SK-N-SH treated with all-trans-retinoic acid at 6 μM for 48 hours (cell line): ENCODE results near the gene RAMP3.

Source experiments
- ATAC-seq: fragments of 200-7000 bp; cut with Tn5 transposase; 3 replicates; pipeline ENCODE4 v1.9.1; 2020; ENCODE audit warnings: mild to moderate bottlenecking, moderate library complexity
- ARNTL ChIP-seq: fragments of 450-650 bp; formaldehyde crosslinking; IDR thresholded peaks from 2 replicates; pipeline ENCODE4 v1.5.0; 2020; ENCODE audit warnings: low read depth, mild to moderate bottlenecking, moderate library complexity, borderline replicate concordance
- BACH2 ChIP-seq: fragments of 250-450 bp; sonication (Bioruptor Pico); IDR thresholded peaks from 2 replicates; pipeline ENCODE4 v1.9.0; 2021; ENCODE audit warnings: mild to moderate bottlenecking, borderline replicate concordance
- CSDC2 ChIP-seq: fragments of 250-450 bp; sonication (Bioruptor Pico); IDR thresholded peaks from 2 replicates; pipeline ENCODE4 v1.5.0; 2020; ENCODE audit warnings: mild to moderate bottlenecking, moderate library complexity
- ESRRG ChIP-seq: fragments of 250-450 bp; sonication (Bioruptor Pico); IDR thresholded peaks from 2 replicates; pipeline ENCODE4 v1.6.1; 2021; ENCODE audit warnings: mild to moderate bottlenecking
- OSR1 ChIP-seq: fragments of 250-450 bp; sonication (Bioruptor Pico); IDR thresholded peaks from 2 replicates; pipeline ENCODE4 v1.8.0; 2022; ENCODE audit warnings: moderate library complexity, mild to moderate bottlenecking, inconsistent platforms
- RARB ChIP-seq: fragments of 250-450 bp; sonication (Bioruptor Pico); IDR thresholded peaks from 2 replicates; pipeline ENCODE4 v1.8.0; 2021; ENCODE audit warnings: mild to moderate bottlenecking, moderate library complexity
- SNAI2 ChIP-seq: fragments of 250-450 bp; sonication (Bioruptor Pico); IDR thresholded peaks from 2 replicates; pipeline ENCODE4 v1.5.0; 2020; ENCODE audit warnings: mild to moderate bottlenecking, moderate library complexity
- TCF4 ChIP-seq: fragments of 250-450 bp; sonication (Bioruptor Pico); IDR thresholded peaks from 2 replicates; pipeline ENCODE4 v1.8.0; 2021; ENCODE audit warnings: mild to moderate bottlenecking, moderate library complexity, borderline replicate concordance
- TOX ChIP-seq: fragments of 250-450 bp; sonication (Bioruptor Pico); IDR thresholded peaks from 2 replicates; pipeline ENCODE4 v1.8.0; 2021; ENCODE audit warnings: mild to moderate bottlenecking, moderate library complexity, borderline replicate concordance
- ZC3H10 ChIP-seq: fragments of 250-450 bp; sonication (Bioruptor Pico); IDR thresholded peaks from 2 replicates; pipeline ENCODE4 v1.5.1; 2021; ENCODE audit warnings: mild to moderate bottlenecking, moderate library complexity
- ZNF565 ChIP-seq: fragments of 450-650 bp; formaldehyde crosslinking; conservative IDR thresholded peaks from 2 replicates; pipeline ENCODE4 v1.5.0; 2020; ENCODE audit warnings: low read depth, mild to moderate bottlenecking, moderate library complexity
- ZNF70 ChIP-seq: fragments of 450-650 bp; formaldehyde crosslinking; IDR thresholded peaks from 2 replicates; pipeline ENCODE4 v1.5.0; 2020; ENCODE audit warnings: mild to moderate bottlenecking, moderate library complexity
- ZNF8 ChIP-seq: fragments of 450-650 bp; formaldehyde crosslinking; IDR thresholded peaks from 2 replicates; pipeline ENCODE4 v1.5.0; 2020; ENCODE audit warnings: mild to moderate bottlenecking, moderate library complexity
- TF ChIP-seq, protein P1 (sequence below): fragments of 250-450 bp; sonication (Bioruptor Pico); IDR thresholded peaks from 2 replicates; pipeline ENCODE4 v1.5.1; 2021; ENCODE audit warnings: mild to moderate bottlenecking, moderate library complexity
- TF ChIP-seq, protein P2 (sequence below): fragments of 250-450 bp; sonication (Bioruptor Pico); IDR thresholded peaks from 2 replicates; pipeline ENCODE4 v1.5.0; 2020; ENCODE audit warnings: mild to moderate bottlenecking, moderate library complexity
- TF ChIP-seq, protein P3 (sequence below): fragments of 250-450 bp; sonication (Bioruptor Pico); IDR thresholded peaks from 2 replicates; pipeline ENCODE4 v1.8.0; 2020; ENCODE audit warnings: mild to moderate bottlenecking, moderate library complexity, borderline replicate concordance
- TF ChIP-seq, protein P4 (sequence below): fragments of 250-450 bp; sonication (Bioruptor Pico); IDR thresholded peaks from 2 replicates; pipeline ENCODE4 v1.8.0; 2021; ENCODE audit warnings: low read depth, mild to moderate bottlenecking, moderate library complexity, borderline replicate concordance

The RAMP3 gene

DNA sequence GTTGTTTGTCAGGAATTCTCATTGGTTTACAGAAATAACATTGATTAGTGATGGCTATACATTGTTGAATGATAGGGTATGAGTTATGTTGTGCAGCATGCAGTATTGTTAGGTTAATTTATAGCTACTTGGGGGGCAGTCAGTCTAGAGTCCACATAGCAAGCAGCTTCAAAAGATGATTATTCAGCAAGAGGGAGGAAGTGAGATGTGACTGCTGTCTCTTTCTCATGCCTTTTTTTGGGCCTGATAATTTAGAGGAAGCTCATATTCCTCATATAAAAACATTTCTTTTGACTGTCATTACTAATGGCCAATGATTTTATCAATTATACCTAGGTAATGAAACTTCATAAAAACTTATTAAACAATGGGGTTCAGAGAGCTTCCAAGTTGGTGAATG is 42.7 kb upstream of the RAMP3 start (continued):
- TF ChIP-seq CSDC2 (CRISPR knock-in tag) (no peak), ZNF565 (no peak), ZNF70 (no peak), ZC3H10 (CRISPR knock-in tag) (no peak), BACH2 (no peak), TCF4 (CRISPR knock-in tag) (no peak), ESRRG (no peak), SNAI2 (CRISPR knock-in tag) (no peak)
- TF ChIP-seq, protein P1, sequence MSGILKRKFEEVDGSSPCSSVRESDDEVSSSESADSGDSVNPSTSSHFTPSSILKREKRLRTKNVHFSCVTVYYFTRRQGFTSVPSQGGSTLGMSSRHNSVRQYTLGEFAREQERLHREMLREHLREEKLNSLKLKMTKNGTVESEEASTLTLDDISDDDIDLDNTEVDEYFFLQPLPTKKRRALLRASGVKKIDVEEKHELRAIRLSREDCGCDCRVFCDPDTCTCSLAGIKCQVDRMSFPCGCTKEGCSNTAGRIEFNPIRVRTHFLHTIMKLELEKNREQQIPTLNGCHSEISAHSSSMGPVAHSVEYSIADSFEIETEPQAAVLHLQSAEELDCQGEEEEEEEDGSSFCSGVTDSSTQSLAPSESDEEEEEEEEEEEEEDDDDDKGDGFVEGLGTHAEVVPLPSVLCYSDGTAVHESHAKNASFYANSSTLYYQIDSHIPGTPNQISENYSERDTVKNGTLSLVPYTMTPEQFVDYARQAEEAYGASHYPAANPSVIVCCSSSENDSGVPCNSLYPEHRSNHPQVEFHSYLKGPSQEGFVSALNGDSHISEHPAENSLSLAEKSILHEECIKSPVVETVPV (CRISPR knock-in tag): no peak

DNA sequence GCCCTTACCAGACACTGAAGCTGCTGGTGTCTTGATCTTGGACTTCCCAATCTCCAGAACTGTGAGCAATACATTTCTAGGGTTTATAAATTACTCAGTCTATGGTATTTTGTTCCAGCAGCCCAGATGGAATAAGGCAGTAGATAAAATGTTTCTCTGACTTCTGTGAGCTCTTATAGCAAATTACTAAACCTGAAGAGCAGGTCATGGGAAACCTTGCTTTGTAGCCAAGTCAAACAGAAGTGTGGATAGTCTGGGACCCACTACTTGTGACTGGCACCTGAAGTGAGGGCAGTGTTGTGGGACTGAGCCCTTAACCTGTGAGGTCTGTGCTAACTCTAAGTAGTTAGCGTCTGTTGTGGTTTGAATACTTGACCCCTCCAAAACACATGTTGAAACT is 41.5 kb upstream of the RAMP3 start:
- no peak for ATAC-seq
- TF ChIP-seq ZNF8 (CRISPR knock-in tag) (no peak), CSDC2 (CRISPR knock-in tag) (no peak), ZC3H10 (CRISPR knock-in tag) (no peak), ZNF70 (no peak), BACH2 (no peak), ESRRG (no peak), TCF4 (CRISPR knock-in tag) (no peak), ARNTL (no peak), TOX (CRISPR knock-in tag) (no peak)
- TF ChIP-seq, protein P2, sequence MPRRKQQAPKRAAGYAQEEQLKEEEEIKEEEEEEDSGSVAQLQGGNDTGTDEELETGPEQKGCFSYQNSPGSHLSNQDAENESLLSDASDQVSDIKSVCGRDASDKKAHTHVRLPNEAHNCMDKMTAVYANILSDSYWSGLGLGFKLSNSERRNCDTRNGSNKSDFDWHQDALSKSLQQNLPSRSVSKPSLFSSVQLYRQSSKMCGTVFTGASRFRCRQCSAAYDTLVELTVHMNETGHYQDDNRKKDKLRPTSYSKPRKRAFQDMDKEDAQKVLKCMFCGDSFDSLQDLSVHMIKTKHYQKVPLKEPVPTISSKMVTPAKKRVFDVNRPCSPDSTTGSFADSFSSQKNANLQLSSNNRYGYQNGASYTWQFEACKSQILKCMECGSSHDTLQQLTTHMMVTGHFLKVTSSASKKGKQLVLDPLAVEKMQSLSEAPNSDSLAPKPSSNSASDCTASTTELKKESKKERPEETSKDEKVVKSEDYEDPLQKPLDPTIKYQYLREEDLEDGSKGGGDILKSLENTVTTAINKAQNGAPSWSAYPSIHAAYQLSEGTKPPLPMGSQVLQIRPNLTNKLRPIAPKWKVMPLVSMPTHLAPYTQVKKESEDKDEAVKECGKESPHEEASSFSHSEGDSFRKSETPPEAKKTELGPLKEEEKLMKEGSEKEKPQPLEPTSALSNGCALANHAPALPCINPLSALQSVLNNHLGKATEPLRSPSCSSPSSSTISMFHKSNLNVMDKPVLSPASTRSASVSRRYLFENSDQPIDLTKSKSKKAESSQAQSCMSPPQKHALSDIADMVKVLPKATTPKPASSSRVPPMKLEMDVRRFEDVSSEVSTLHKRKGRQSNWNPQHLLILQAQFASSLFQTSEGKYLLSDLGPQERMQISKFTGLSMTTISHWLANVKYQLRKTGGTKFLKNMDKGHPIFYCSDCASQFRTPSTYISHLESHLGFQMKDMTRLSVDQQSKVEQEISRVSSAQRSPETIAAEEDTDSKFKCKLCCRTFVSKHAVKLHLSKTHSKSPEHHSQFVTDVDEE (CRISPR knock-in tag): no peak
- TF ChIP-seq, protein P3, sequence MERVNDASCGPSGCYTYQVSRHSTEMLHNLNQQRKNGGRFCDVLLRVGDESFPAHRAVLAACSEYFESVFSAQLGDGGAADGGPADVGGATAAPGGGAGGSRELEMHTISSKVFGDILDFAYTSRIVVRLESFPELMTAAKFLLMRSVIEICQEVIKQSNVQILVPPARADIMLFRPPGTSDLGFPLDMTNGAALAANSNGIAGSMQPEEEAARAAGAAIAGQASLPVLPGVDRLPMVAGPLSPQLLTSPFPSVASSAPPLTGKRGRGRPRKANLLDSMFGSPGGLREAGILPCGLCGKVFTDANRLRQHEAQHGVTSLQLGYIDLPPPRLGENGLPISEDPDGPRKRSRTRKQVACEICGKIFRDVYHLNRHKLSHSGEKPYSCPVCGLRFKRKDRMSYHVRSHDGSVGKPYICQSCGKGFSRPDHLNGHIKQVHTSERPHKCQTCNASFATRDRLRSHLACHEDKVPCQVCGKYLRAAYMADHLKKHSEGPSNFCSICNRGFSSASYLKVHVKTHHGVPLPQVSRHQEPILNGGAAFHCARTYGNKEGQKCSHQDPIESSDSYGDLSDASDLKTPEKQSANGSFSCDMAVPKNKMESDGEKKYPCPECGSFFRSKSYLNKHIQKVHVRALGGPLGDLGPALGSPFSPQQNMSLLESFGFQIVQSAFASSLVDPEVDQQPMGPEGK (CRISPR knock-in tag): no peak

DNA sequence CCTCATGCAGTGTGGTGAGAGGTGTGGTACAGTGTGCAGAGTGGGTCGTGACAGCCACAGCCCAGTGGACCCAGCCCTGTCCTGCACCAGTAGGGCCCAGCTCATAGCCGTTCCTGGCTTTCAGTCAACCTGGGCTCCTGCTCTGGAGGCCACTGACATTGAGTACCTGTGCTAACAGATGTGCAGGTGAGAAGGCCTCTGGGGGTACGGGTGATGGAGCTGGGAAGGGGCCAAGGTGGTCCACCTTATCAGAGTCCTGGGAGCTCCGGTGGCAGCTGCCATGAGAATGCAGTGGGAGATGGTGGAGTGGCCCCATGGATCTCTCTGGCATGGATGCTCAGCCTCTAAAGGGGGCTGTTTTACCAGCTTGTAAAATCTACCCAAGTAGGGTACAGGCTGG is 40.0 kb upstream of the RAMP3 start:
- ATAC-seq: no peak
- TF ChIP-seq CSDC2 (CRISPR knock-in tag): no peak
- TF ChIP-seq OSR1 (CRISPR knock-in tag): no peak
- TF ChIP-seq ZNF8 (CRISPR knock-in tag): no peak
- TF ChIP-seq, protein P1 (CRISPR knock-in tag): no peak
- TF ChIP-seq, protein P4, sequence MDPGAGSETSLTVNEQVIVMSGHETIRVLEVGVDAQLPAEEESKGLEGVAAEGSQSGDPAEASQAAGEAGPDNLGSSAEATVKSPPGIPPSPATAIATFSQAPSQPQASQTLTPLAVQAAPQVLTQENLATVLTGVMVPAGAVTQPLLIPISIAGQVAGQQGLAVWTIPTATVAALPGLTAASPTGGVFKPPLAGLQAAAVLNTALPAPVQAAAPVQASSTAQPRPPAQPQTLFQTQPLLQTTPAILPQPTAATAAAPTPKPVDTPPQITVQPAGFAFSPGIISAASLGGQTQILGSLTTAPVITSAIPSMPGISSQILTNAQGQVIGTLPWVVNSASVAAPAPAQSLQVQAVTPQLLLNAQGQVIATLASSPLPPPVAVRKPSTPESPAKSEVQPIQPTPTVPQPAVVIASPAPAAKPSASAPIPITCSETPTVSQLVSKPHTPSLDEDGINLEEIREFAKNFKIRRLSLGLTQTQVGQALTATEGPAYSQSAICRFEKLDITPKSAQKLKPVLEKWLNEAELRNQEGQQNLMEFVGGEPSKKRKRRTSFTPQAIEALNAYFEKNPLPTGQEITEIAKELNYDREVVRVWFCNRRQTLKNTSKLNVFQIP: no peak
- no peak for TF ChIP-seq TCF4 (CRISPR knock-in tag)
- no peak for TF ChIP-seq ZC3H10 (CRISPR knock-in tag)

DNA sequence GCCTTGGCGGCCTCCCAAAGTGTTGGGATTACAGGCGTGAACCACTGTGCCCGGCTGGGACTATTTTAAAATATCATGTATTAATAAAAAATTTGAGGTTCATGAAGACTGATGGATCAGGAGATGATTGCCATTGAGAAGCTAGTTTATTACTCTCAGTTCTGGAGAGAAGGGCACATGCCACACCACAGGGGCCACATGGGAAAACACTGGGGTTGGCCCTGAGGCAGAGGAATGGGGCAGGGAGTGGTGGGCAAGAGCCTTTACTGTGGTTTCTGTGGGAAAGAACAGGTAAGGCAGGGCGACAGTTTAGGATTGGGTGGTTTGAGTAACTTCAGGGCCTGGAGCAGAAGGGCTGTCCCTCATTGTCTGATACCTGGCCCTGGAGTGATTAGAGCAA is 39.3 kb upstream of the RAMP3 start:
- no peak for ATAC-seq
- TF ChIP-seq OSR1 (CRISPR knock-in tag) (no peak), ZNF8 (CRISPR knock-in tag) (no peak), RARB (CRISPR knock-in tag) (no peak), TOX (CRISPR knock-in tag) (no peak), SNAI2 (CRISPR knock-in tag) (no peak), ESRRG (no peak)
- TF ChIP-seq, protein P2 (CRISPR knock-in tag): no peak
- TF ChIP-seq, protein P1 (CRISPR knock-in tag): no peak
- TF ChIP-seq, protein P4: no peak
